Mesothelial cell of epicardium (in vitro differentiated cells): ENCODE measurements around the gene GGT6. TPM values are rescaled to one million over a fixed set of nuclear protein-coding genes. Genes with fewer than 3 reads are reported as not detected.
"Not testable (repeated sequence)": the region's sequence is repeated elsewhere in the genome, so short reads cannot be mapped to it uniquely, and the experiment has no call there.

Experiments used
- DNase-seq, 2 experiments: peaks; one replicate each; pipeline ENCODE4 v3.0.0; 2021; ENCODE audit warnings: low spot score in 2 of 2; ENCODE audit not compliant: unreplicated experiment in 2 of 2
- H3K27ac Mint-ChIP-seq: 2 replicates; pipeline ENCODE4 v1.8.0; 2021; ENCODE audit warnings: mixed read lengths
- H3K27me3 Mint-ChIP-seq: 2 replicates; pipeline ENCODE4 v1.8.0; 2021; ENCODE audit warnings: low read depth, mixed read lengths
- H3K36me3 Mint-ChIP-seq: 2 replicates; pipeline ENCODE4 v1.8.0; 2021; ENCODE audit warnings: mixed read lengths
- H3K4me1 Mint-ChIP-seq: 2 replicates; pipeline ENCODE4 v1.8.0; 2021; ENCODE audit warnings: mixed read lengths
- H3K4me3 Mint-ChIP-seq: 2 replicates; pipeline ENCODE4 v1.8.0; 2021; ENCODE audit warnings: mild to moderate bottlenecking, moderate library complexity, mixed read lengths
- H3K9me3 Mint-ChIP-seq: 2 replicates; pipeline ENCODE4 v1.8.0; 2021; ENCODE audit warnings: mixed read lengths
- CTCF ChIP-seq: fragments of 200-600 bp; sonication (generic); IDR thresholded peaks from one replicate; pipeline ENCODE4 v1.5.0; 2021; ENCODE audit warnings: antibody characterized with exemption; ENCODE audit not compliant: unreplicated experiment
- total RNA-seq: library from RNA; stranded (reverse); gene quantifications from 3 replicates; pipeline ENCODE4 v1.2.1, GENCODE V29; 2021

GGT6 gene
- total RNA-seq, 1 donor from 2014 or later: 0.27 TPM

GRCh38 chr17:4598776-4599504, 38.6 kb upstream of the GGT6 start:
- H3K27me3 Mint-ChIP-seq: no peaks in the 10 kb centered on the region
- no peak for TF ChIP-seq CTCF
- no peak for DNase-seq
- peaks cover 19% of the 10 kb centered on the region for H3K36me3 Mint-ChIP-seq
- H3K27ac Mint-ChIP-seq: peak overlapping the region; percentile 97
- no peaks in the 10 kb centered on the region for H3K9me3 Mint-ChIP-seq
- H3K4me3 Mint-ChIP-seq: no peak overlapping the region
- H3K4me1 Mint-ChIP-seq: peaks cover 58% of the 10 kb centered on the region

GRCh38 chr17:4597975-4598374, 37.6 kb upstream of the GGT6 start:
- no peak for TF ChIP-seq CTCF
- no peaks in the 10 kb centered on the region for H3K27me3 Mint-ChIP-seq
- H3K4me3 Mint-ChIP-seq: no peak overlapping the region
- no peak for DNase-seq
- peaks cover 19% of the 10 kb centered on the region for H3K36me3 Mint-ChIP-seq
- H3K9me3 Mint-ChIP-seq: no peaks in the 10 kb centered on the region
- H3K27ac Mint-ChIP-seq: peak overlapping the region; percentile 82
- H3K4me1 Mint-ChIP-seq: peaks cover 57% of the 10 kb centered on the region

DNA sequence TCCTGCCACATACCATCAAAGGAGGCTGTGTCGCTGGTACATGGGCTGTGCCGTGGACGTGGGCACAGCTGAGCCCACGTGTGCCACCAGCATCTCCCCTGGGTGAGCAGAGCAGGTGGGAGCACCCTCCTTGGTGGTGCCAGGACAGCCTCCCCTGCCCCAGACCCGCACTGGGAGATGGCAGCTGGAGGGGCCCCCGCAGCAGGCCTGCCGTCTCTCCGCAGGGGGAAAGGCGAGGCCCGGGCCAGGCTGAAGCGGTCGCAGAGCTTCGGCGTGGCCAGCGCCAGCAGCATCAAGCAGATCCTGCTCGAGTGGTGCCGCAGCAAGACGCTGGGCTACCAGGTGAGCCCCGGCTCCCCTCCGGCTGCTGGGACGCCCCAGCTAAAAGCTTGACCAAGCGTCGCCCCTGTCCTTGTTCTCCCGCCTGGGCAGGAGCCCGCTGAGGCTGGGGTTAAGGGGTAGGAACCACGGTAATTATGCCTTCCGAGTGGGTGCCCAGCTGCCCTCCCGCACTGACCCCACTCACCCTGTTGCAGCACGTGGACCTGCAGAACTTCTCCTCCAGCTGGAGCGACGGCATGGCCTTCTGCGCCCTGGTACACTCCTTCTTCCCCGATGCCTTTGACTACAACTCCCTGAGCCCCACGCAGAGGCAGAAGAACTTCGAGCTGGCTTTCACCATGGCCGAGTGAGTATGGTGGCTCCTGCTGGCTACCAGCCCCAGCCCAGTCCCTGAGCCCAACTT, 36.4 kb upstream of the GGT6 start:
- no peaks in the 10 kb centered on the region for H3K9me3 Mint-ChIP-seq
- peaks cover 16% of the 10 kb centered on the region for H3K36me3 Mint-ChIP-seq
- no peak for TF ChIP-seq CTCF
- peaks cover 65% of the 10 kb centered on the region for H3K4me1 Mint-ChIP-seq
- no peak overlapping the region for H3K4me3 Mint-ChIP-seq
- no peak for DNase-seq
- no peaks in the 10 kb centered on the region for H3K27me3 Mint-ChIP-seq
- H3K27ac Mint-ChIP-seq: no peak overlapping the region

DNA sequence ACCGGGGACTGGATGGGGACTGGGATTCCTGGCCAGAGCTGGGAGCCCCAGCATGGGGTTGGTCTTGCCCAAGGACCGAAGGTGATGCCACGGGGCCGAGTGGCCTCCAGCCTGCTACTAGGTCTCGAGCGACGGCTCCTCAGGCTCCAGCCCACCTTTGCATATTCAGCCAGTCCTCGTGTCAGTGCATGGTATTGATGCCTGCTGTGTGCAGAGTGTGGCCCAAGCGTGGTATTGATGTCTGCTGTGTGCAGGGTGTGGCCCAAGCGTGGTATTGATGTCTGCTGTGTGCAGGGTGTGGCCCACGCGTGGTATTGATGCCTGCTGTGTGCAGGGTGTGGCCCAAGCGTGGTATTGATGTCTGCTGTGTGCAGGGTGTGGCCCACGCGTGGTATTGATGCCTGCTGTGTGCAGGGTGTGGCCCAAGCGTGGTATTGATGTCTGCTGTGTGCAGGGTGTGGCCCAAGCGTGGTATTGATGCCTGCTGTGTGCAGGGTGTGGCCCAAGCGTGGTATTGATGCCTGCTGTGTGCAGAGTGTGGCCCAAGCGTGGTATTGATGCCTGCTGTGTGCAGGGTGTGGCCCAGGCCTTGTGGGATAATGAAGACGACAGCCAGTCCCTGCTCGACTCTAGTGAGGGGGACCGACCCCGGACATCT, 35.4 kb upstream of the GGT6 start:
- Mint-ChIP-seq H3K4me1 (peaks cover 68% of the 10 kb centered on the region), H3K36me3 (peaks cover 12% of the 10 kb centered on the region)
- H3K9me3 Mint-ChIP-seq, H3K4me3 Mint-ChIP-seq, H3K27me3 Mint-ChIP-seq, H3K27ac Mint-ChIP-seq, DNase-seq: not testable (repeated sequence)

DNA sequence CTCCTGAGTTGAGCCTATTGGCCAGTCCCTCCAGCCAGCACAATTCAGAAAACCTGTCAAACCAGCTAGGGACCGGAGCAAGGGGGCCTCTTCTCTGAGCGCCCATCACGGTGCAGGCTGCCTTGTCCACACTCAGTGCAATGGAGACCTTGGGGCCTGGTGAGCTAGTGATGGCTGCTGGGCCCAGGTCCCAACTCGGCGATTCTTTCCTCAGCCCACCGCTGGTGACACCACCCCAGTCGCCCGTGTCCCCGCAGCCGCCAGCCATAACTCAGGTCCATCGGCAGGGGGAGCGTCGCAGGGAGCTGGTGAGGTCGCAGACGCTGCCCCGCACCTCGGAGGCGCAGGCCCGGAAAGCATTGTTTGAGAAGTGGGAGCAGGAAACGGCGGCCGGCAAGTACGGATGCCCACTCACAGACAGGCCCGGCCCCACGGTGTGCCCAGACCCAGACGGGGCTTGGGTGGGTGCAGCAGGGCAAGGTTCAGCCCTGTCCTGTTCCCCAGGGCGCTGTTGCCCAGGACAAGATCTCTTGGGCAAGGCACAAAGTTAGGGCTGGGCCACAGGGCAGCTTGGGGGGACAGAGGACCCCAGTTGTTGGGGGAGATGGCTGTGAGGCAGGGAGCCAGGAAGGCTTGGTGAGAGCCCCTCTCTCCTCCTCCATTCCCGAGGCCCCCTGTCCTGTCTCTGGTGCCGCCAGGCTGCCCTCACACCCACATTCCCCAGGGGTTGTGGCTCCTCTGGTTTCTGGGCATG, 34.7 kb upstream of the GGT6 start:
- no peak overlapping the region for H3K4me3 Mint-ChIP-seq
- DNase-seq: no peak
- peaks cover 68% of the 10 kb centered on the region for H3K4me1 Mint-ChIP-seq
- no peaks in the 10 kb centered on the region for H3K9me3 Mint-ChIP-seq
- TF ChIP-seq CTCF: peak; percentile 22
- H3K36me3 Mint-ChIP-seq: peaks cover 11% of the 10 kb centered on the region
- H3K27me3 Mint-ChIP-seq: no peaks in the 10 kb centered on the region
- peak overlapping the region; percentile 79 for H3K27ac Mint-ChIP-seq
